ENCODE measurements around the gene CACNB4.

Gene CACNB4
- long read RNA-seq, partial matches to known transcripts, result 5 of 5 reads
- long read RNA-seq, other reads (novel, unspliced or antisense), result 0 of 5 reads

GRCh38 chr2:152098496-152099366 is at the start of gene CACNB4:
Gene CACNB4 (minus strand): TSS chr2:152099044.
- no peak for TF ChIP-seq POLR2AphosphoS5 (IDR thresholded peaks at IDR 0.05; ENCODE audit: low read depth)
- no peak for TF ChIP-seq GABPA (IDR thresholded peaks at IDR 0.05; ENCODE audit: low read depth)
- 0 out of 2 replicates have a peak, but pooled peaks have one; percentile 10 for TF ChIP-seq SPI1 (IDR thresholded peaks at IDR 0.05; ENCODE audit: borderline replicate concordance, low read depth)
- DNase-seq (ENCODE audit: low read depth in 1 of 2, low spot score in 1 of 2), result peak; percentile 10 to 55
- H3K4me3 ChIP-seq (replicated peaks; ENCODE audit: insufficient read depth, low read length), result peak within 1 kb of the TSS; percentile 75
- no peak within 1 kb of the TSS for H3K27ac ChIP-seq (replicated peaks)
- H3K27me3 ChIP-seq (ENCODE audit: insufficient read depth, poor library complexity, severe bottlenecking), result no peaks in the 10 kb centered on the region

GRCh38 chr2:152134488-152135280 is 35.8 kb upstream of the CACNB4 start:
- no peak for DNase-seq (ENCODE audit: low read depth in 1 of 2, low spot score in 1 of 2)
- no peak for TF ChIP-seq CTCF (IDR thresholded peaks at IDR 0.05; ENCODE audit: insufficient read depth, low read length)
- no peak for TF ChIP-seq SPI1 (IDR thresholded peaks at IDR 0.05; ENCODE audit: borderline replicate concordance, low read depth)
- TF ChIP-seq POLR2AphosphoS5 (IDR thresholded peaks at IDR 0.05; ENCODE audit: low read depth), result no peak
- TF ChIP-seq GABPA (IDR thresholded peaks at IDR 0.05; ENCODE audit: low read depth), result no peak
- no peak for TF ChIP-seq REST (IDR thresholded peaks at IDR 0.05; ENCODE audit: insufficient replicate concordance, low read depth)
- no peaks in the 10 kb centered on the region for H3K27me3 ChIP-seq (ENCODE audit: insufficient read depth, poor library complexity, severe bottlenecking)
- H3K27ac ChIP-seq (replicated peaks), result no peak overlapping the region
- no peak overlapping the region for H3K4me3 ChIP-seq (replicated peaks; ENCODE audit: insufficient read depth, low read length)

GRCh38 chr2:152132306-152132705 is 33.5 kb upstream of the CACNB4 start:
- no peak for DNase-seq (ENCODE audit: low read depth in 1 of 2, low spot score in 1 of 2)
- Histone ChIP-seq H3K27me3 (ENCODE audit: insufficient read depth, poor library complexity, severe bottlenecking) (no peaks in the 10 kb centered on the region), H3K4me3 (replicated peaks; ENCODE audit: insufficient read depth, low read length) (no peak overlapping the region), H3K27ac (replicated peaks) (no peak overlapping the region)
- TF ChIP-seq CTCF (IDR thresholded peaks at IDR 0.05; ENCODE audit: insufficient read depth, low read length), result no peak
- no peak for TF ChIP-seq SPI1 (IDR thresholded peaks at IDR 0.05; ENCODE audit: borderline replicate concordance, low read depth)
- TF ChIP-seq POLR2AphosphoS5 (IDR thresholded peaks at IDR 0.05; ENCODE audit: low read depth), result no peak
- no peak for TF ChIP-seq GABPA (IDR thresholded peaks at IDR 0.05; ENCODE audit: low read depth)
- TF ChIP-seq REST (IDR thresholded peaks at IDR 0.05; ENCODE audit: insufficient replicate concordance, low read depth), result no peak

GRCh38 chr2:152127628-152128027 is 28.8 kb upstream of the CACNB4 start:
- H3K4me3 ChIP-seq (replicated peaks; ENCODE audit: insufficient read depth, low read length), result no peak overlapping the region
- no peak overlapping the region for H3K27ac ChIP-seq (replicated peaks)
- no peaks in the 10 kb centered on the region for H3K27me3 ChIP-seq (ENCODE audit: insufficient read depth, poor library complexity, severe bottlenecking)
- DNase-seq (ENCODE audit: low read depth in 1 of 2, low spot score in 1 of 2), result no peak
- TF ChIP-seq GABPA (IDR thresholded peaks at IDR 0.05; ENCODE audit: low read depth), result no peak
- TF ChIP-seq SPI1 (IDR thresholded peaks at IDR 0.05; ENCODE audit: borderline replicate concordance, low read depth), result no peak
- no peak for TF ChIP-seq REST (IDR thresholded peaks at IDR 0.05; ENCODE audit: insufficient replicate concordance, low read depth)
- TF ChIP-seq CTCF (IDR thresholded peaks at IDR 0.05; ENCODE audit: insufficient read depth, low read length), result no peak
- TF ChIP-seq POLR2AphosphoS5 (IDR thresholded peaks at IDR 0.05; ENCODE audit: low read depth), result no peak
